GM23338 (cell line): ENCODE results near the gene MPPED2. TPM values are rescaled to one million over a fixed set of nuclear protein-coding genes. Genes with fewer than 3 reads are reported as not detected.

Source experiments
- ATAC-seq: fragments of 200-7000 bp; cut with Tn5 transposase; 3 replicates; pipeline ENCODE4 v1.9.1; 2020
- DNase-seq: peaks from one replicate; pipeline ENCODE4 v3.0.0-alpha.2; 2015; ENCODE audit warnings: low spot score
- H2AFZ ChIP-seq: fragments of 200-600 bp; sonication (generic); 2 replicates; pipeline ENCODE4 v1.8.0; 2016; ENCODE audit warnings: antibody characterized with exemption, mild to moderate bottlenecking, moderate library complexity
- H3F3A ChIP-seq: fragments of 200-600 bp; sonication (generic); replicated peaks from 2 replicates; pipeline ENCODE4 v1.8.0; 2017; ENCODE audit warnings: antibody characterized with exemption, mixed run types, low read depth
- H3K27ac ChIP-seq: fragments of 200-600 bp; sonication (generic); 2 replicates; pipeline ENCODE4 v1.6.1; 2016; ENCODE audit warnings: low read depth
- H3K27me3 ChIP-seq: fragments of 200-600 bp; sonication (generic); 2 replicates; pipeline ENCODE4 v1.8.0; 2016; ENCODE audit warnings: mild to moderate bottlenecking, mixed run types, moderate library complexity; ENCODE audit not compliant: insufficient read depth
- H3K36me3 ChIP-seq: fragments of 200-600 bp; sonication (generic); 2 replicates; pipeline ENCODE4 v1.8.0; 2016; ENCODE audit warnings: mild to moderate bottlenecking; ENCODE audit not compliant: insufficient read depth
- H3K4me1 ChIP-seq: fragments of 200-600 bp; sonication (generic); 2 replicates; pipeline ENCODE4 v1.8.0; 2016; ENCODE audit warnings: mild to moderate bottlenecking, moderate library complexity; ENCODE audit not compliant: insufficient read depth
- H3K4me2 ChIP-seq: fragments of 200-600 bp; sonication (generic); 2 replicates; pipeline ENCODE4 v1.7.1; 2017; ENCODE audit warnings: mixed run types
- H3K4me3 ChIP-seq: fragments of 200-600 bp; sonication (generic); 2 replicates; pipeline ENCODE4 v1.6.1; 2016; ENCODE audit warnings: mixed run types
- H3K79me2 ChIP-seq: fragments of 200-600 bp; sonication (generic); replicated peaks from 2 replicates; pipeline ENCODE4 v1.8.0; 2017; ENCODE audit warnings: mild to moderate bottlenecking; ENCODE audit not compliant: insufficient read depth
- H3K9me2 ChIP-seq: fragments of 200-600 bp; sonication (generic); 2 replicates; pipeline ENCODE4 v1.8.0; 2017; ENCODE audit not compliant: insufficient read depth
- H4K20me1 ChIP-seq: fragments of 200-600 bp; sonication (generic); replicated peaks from 2 replicates; pipeline ENCODE4 v1.8.0; 2017; ENCODE audit warnings: mild to moderate bottlenecking; ENCODE audit not compliant: insufficient read depth
- H3K27ac Mint-ChIP-seq: 2 replicates; pipeline ENCODE4 v1.8.0; 2020; ENCODE audit warnings: inconsistent platforms, mild to moderate bottlenecking, moderate library complexity, mixed read lengths
- H3K27me3 Mint-ChIP-seq: 3 replicates; pipeline ENCODE4 v1.8.0; 2022; ENCODE audit warnings: low read depth, mild to moderate bottlenecking, moderate library complexity, mixed read lengths, inconsistent platforms; ENCODE audit not compliant: insufficient read depth, poor library complexity
- H3K36me3 Mint-ChIP-seq: 3 replicates; pipeline ENCODE4 v1.8.0; 2021; ENCODE audit warnings: low read depth, mild to moderate bottlenecking, inconsistent platforms, moderate library complexity, mixed read lengths
- H3K4me1 Mint-ChIP-seq: 3 replicates; pipeline ENCODE4 v1.8.0; 2020; ENCODE audit warnings: mild to moderate bottlenecking, inconsistent platforms, mixed read lengths
- H3K4me3 Mint-ChIP-seq: 3 replicates; pipeline ENCODE4 v1.8.0; 2021; ENCODE audit warnings: moderate library complexity, mild to moderate bottlenecking, inconsistent platforms, mixed read lengths
- H3K9me3 Mint-ChIP-seq: 3 replicates; pipeline ENCODE4 v1.8.0; 2020; ENCODE audit warnings: moderate library complexity, mild to moderate bottlenecking, inconsistent platforms, mixed read lengths
- CREB1 ChIP-seq: fragments of 250-450 bp; sonication (Bioruptor Pico); IDR thresholded peaks from 2 replicates; pipeline ENCODE4 v1.5.0; 2020; ENCODE audit warnings: low read depth, mild to moderate bottlenecking, moderate library complexity
- EZH2 ChIP-seq: fragments of 200-600 bp; sonication (generic); IDR thresholded peaks from one replicate; pipeline ENCODE4 v1.8.0; 2017; ENCODE audit warnings: antibody characterized with exemption, mild to moderate bottlenecking, low read depth; ENCODE audit not compliant: unreplicated experiment
- EZH2phosphoT487 ChIP-seq: fragments of 200-600 bp; sonication (generic); IDR thresholded peaks from one replicate; pipeline ENCODE4 v1.8.1; 2018; ENCODE audit warnings: antibody characterized with exemption; ENCODE audit not compliant: unreplicated experiment
- JUNB ChIP-seq: IDR thresholded peaks from one replicate; pipeline ENCODE4 v1.6.1; 2016; ENCODE audit warnings: antibody characterized with exemption; ENCODE audit not compliant: unreplicated experiment
- NANOG ChIP-seq: IDR thresholded peaks from 2 replicates; pipeline ENCODE4 v1.6.1; 2016; ENCODE audit warnings: antibody characterized with exemption, borderline replicate concordance
- POLR2AphosphoS5 ChIP-seq: IDR thresholded peaks from 2 replicates; pipeline ENCODE4 v1.6.1; 2016; ENCODE audit warnings: antibody characterized with exemption, low read depth
- STAT1 ChIP-seq: IDR thresholded peaks from one replicate; pipeline ENCODE4 v1.6.1; 2016; ENCODE audit warnings: antibody characterized with exemption; ENCODE audit not compliant: unreplicated experiment
- ZNF331 ChIP-seq: fragments of 250-450 bp; sonication (Bioruptor Pico); IDR thresholded peaks from 2 replicates; pipeline ENCODE4 v1.5.0; 2020; ENCODE audit warnings: low read depth, mild to moderate bottlenecking, moderate library complexity
- ZNF462 ChIP-seq: fragments of 250-450 bp; sonication (Bioruptor Pico); IDR thresholded peaks from 2 replicates; pipeline ENCODE4 v1.5.0; 2020; ENCODE audit warnings: mild to moderate bottlenecking, moderate library complexity
- polyA plus RNA-seq: library from polyadenylated mRNA; unstranded; fragments of >200 nt; fragmentation: Nextera tagmentation; extraction: Ambion mirVana; gene quantifications from 2 replicates; pipeline ENCODE4 v1.2.1, GENCODE V29; 2016
- total RNA-seq: library from RNA; depleted of rRNA; stranded (reverse); fragments of >200 nt; shearing (Covaris generic); gene quantifications from 2 replicates; pipeline ENCODE4 v1.2.3, GENCODE V29; 2014
- TF ChIP-seq, protein P1 (sequence below): IDR thresholded peaks from 2 replicates; pipeline ENCODE4 v1.6.1; 2016; ENCODE audit warnings: antibody characterized with exemption

Gene MPPED2
- total and polyA plus RNA-seq, 2 experiments from 2014 or later, result 4.4 to 6.8 TPM

DNA sequence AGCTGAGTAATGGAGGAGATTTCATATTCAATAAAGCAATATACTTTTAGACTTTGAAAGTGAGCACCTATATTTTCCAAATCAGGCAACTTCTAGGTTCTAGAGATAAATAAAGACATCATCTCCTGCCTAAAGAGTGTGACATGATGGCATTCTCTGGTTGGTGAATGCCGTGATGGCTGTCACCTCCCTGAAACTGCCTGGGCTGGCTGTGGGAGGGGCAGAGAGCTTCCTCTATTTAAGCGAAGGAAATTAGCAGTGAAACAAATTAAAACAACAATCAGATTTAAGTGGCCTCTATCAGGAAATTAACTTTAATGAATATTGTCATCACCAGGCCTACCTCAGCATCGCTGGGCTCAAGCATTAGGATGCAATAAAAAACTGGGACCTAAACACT, 149.4 kb downstream of the MPPED2 start (continued):
- no peak for TF ChIP-seq EZH2phosphoT487
- no peak for TF ChIP-seq JUNB
- no peak for TF ChIP-seq EZH2

DNA sequence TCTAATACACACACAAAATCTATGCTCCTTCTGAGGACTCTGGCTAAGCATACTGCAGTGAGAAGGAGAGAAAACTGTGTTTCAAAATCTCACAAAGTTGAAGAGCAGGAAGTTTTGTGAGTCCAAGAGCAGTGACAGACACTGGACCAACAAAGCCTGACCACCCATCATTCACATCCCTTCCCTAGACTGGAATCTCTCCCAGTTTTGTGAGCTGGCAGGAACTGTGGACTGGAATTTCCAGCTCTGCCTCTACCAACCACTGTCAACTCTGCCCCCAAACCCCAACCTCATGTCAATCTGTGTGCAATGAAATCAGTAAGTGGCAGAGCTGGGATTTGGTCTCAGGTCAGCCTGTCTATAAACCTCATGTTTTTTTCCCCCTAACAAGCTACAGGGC, 150.7 kb downstream of the MPPED2 start:
- TF ChIP-seq, protein P1, sequence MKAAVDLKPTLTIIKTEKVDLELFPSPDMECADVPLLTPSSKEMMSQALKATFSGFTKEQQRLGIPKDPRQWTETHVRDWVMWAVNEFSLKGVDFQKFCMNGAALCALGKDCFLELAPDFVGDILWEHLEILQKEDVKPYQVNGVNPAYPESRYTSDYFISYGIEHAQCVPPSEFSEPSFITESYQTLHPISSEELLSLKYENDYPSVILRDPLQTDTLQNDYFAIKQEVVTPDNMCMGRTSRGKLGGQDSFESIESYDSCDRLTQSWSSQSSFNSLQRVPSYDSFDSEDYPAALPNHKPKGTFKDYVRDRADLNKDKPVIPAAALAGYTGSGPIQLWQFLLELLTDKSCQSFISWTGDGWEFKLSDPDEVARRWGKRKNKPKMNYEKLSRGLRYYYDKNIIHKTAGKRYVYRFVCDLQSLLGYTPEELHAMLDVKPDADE, result no peak
- no peak for TF ChIP-seq NANOG
- H3K4me3 ChIP-seq, result no peak overlapping the region
- no peaks in the 10 kb centered on the region for H3K27me3 ChIP-seq
- H3K9me2 ChIP-seq, result no peaks in the 10 kb centered on the region
- H4K20me1 ChIP-seq, result no peaks in the 10 kb centered on the region
- H3F3A ChIP-seq, result no peaks in the 10 kb centered on the region
- no peak overlapping the region for H2AFZ ChIP-seq
- no peak overlapping the region for H3K4me2 ChIP-seq
- Mint-ChIP-seq H3K27ac (no peak overlapping the region), H3K4me1 (no peaks in the 10 kb centered on the region), H3K9me3 (no peaks in the 10 kb centered on the region), H3K36me3 (no peaks in the 10 kb centered on the region), H3K27me3 (no peaks in the 10 kb centered on the region), H3K4me3 (no peak overlapping the region)
- DNase-seq (no peak), ATAC-seq (no peak)
- H3K36me3 ChIP-seq, result no peaks in the 10 kb centered on the region
- H3K27ac ChIP-seq, result no peak overlapping the region
- no peaks in the 10 kb centered on the region for H3K79me2 ChIP-seq
- no peaks in the 10 kb centered on the region for H3K4me1 ChIP-seq

GRCh38 chr11:30434901-30435300, 151.3 kb downstream of the MPPED2 start:
- Histone ChIP-seq H3K4me3 (no peak overlapping the region), H3F3A (no peaks in the 10 kb centered on the region), H3K27ac (no peak overlapping the region), H3K9me2 (no peaks in the 10 kb centered on the region), H3K27me3 (no peaks in the 10 kb centered on the region), H3K4me1 (no peaks in the 10 kb centered on the region), H4K20me1 (no peaks in the 10 kb centered on the region), H2AFZ (no peak overlapping the region), H3K36me3 (no peaks in the 10 kb centered on the region), H3K79me2 (no peaks in the 10 kb centered on the region), H3K4me2 (no peak overlapping the region)
- H3K4me3 Mint-ChIP-seq, result no peak overlapping the region
- no peaks in the 10 kb centered on the region for H3K36me3 Mint-ChIP-seq
- no peak for TF ChIP-seq ZNF331
- H3K9me3 Mint-ChIP-seq, result no peaks in the 10 kb centered on the region
- DNase-seq (no peak), ATAC-seq (no peak)
- H3K27ac Mint-ChIP-seq, result no peak overlapping the region
- H3K4me1 Mint-ChIP-seq, result peaks cover under 1% of the 10 kb centered on the region; the same call in 1 of the 3 replicates
- no peaks in the 10 kb centered on the region for H3K27me3 Mint-ChIP-seq

GRCh38 chr11:30433831-30434230, 152.3 kb downstream of the MPPED2 start:
- Mint-ChIP-seq H3K27me3 (no peaks in the 10 kb centered on the region), H3K27ac (no peak overlapping the region), H3K36me3 (no peaks in the 10 kb centered on the region), H3K4me3 (no peak overlapping the region), H3K9me3 (no peaks in the 10 kb centered on the region), H3K4me1 (peaks cover 8% of the 10 kb centered on the region; the same call in 2 of the 3 replicates)
- H3K4me3 ChIP-seq, result no peak overlapping the region
- H3K4me1 ChIP-seq, result no peaks in the 10 kb centered on the region
- H3K4me2 ChIP-seq, result no peak overlapping the region
- no peaks in the 10 kb centered on the region for H3K27me3 ChIP-seq
- H4K20me1 ChIP-seq, result no peaks in the 10 kb centered on the region
- H3K9me2 ChIP-seq, result no peaks in the 10 kb centered on the region
- ATAC-seq (no peak), DNase-seq (no peak)
- H2AFZ ChIP-seq, result no peak overlapping the region
- no peaks in the 10 kb centered on the region for H3F3A ChIP-seq
- H3K27ac ChIP-seq, result no peak overlapping the region
- H3K79me2 ChIP-seq, result no peaks in the 10 kb centered on the region
- H3K36me3 ChIP-seq, result no peaks in the 10 kb centered on the region
- no peak for TF ChIP-seq CREB1 (CRISPR knock-in tag)
- TF ChIP-seq ZNF331, result no peak
- TF ChIP-seq ZNF462 (CRISPR knock-in tag), result no peak
- TF ChIP-seq POLR2AphosphoS5, result no peak
- no peak for TF ChIP-seq EZH2phosphoT487
- TF ChIP-seq STAT1, result no peak
- TF ChIP-seq EZH2, result no peak
